ENCODE measurements around the gene PLS1. TPM values are rescaled to one million over a fixed set of nuclear protein-coding genes. Genes with fewer than 3 reads are reported as not detected.

The PLS1 gene
- total RNA-seq, 1 donor from 2014 or later: 22.5 TPM

DNA sequence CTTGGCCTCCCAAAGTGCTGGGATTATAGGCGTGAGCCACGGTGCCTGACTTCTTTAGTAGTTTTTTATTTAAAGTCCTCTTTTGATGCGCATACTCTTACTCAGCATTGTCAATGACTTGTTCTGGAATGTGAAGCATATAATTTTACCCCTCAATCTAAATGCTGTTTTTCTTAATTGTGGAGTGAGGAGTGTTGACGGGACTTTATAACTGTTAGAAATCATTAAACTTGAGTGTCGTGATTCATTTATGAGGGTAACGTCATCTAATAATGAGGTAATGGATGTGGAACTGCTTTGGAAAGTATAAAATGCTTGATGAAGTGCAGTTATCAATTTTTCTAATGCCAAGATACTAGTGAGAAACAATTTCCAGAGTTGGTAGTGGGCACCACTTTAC, 48.3 kb downstream of the PLS1 start:
- Mint-ChIP-seq H3K27ac (no peak overlapping the region), H3K4me3 (no peak overlapping the region)

DNA sequence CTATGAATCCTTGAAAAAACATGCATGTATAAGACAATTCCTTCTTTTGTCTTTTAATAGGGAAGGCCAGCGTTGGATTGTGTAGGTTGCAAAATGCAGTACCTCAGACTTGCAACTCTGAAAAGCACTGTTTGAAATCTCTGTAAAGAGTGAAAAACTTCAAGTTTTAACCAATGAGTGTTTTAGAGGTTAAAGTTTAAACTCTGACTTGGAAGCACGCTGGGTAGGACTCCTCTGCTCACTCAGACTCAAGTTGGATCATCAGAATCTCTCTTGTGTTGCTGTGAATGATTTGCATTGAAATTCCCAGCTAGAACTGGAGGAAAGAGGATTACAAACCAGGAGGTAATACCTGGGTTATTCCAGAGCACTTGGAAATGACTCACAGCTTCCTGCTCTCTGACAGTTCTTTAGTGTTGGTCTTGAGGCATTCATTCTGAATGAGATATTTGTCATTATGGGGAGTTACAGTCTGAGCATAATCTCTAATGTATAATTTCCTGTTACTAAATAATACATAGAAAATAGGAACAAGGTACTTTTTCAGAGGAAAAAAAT, 49.1 kb downstream of the PLS1 start:
- no peaks in the 10 kb centered on the region for H3K36me3 ChIP-seq
- H3K4me1 ChIP-seq: peaks cover 3% of the 10 kb centered on the region
- no peaks in the 10 kb centered on the region for H3K9me3 ChIP-seq (ENCODE audit: low read depth)
- TF ChIP-seq EZH2 (IDR thresholded peaks at IDR 0.05): no peak
- H3K79me2 ChIP-seq (ENCODE audit: low read depth): no peaks in the 10 kb centered on the region
- Mint-ChIP-seq H3K36me3 (no peaks in the 10 kb centered on the region), H3K4me3 (no peak overlapping the region), H3K27ac (no peak overlapping the region), H3K27me3 (ENCODE audit: insufficient read depth, low read depth) (no peaks in the 10 kb centered on the region), H3K4me1 (peaks cover 1% of the 10 kb centered on the region), H3K9me3 (no peaks in the 10 kb centered on the region)
- no peak for DNase-seq (ENCODE audit: low spot score)
- no peak overlapping the region for H3K4me2 ChIP-seq
- H3F3A ChIP-seq (ENCODE audit: low read depth): no peaks in the 10 kb centered on the region
- no peak overlapping the region for H3K9ac ChIP-seq
- H3K27ac ChIP-seq: no peak overlapping the region
- no peaks in the 10 kb centered on the region for H3K27me3 ChIP-seq
- no peak overlapping the region for H3K4me3 ChIP-seq
- no peaks in the 10 kb centered on the region for H4K20me1 ChIP-seq (ENCODE audit: low read depth)
- H2AFZ ChIP-seq (replicated peaks): no peak overlapping the region

More for the DNA sequence above, 48.3 kb downstream of the PLS1 start:
- Histone ChIP-seq H3K9me3 (ENCODE audit: low read depth) (no peaks in the 10 kb centered on the region), H3K4me2 (no peak overlapping the region), H4K20me1 (ENCODE audit: low read depth) (no peaks in the 10 kb centered on the region), H3K27me3 (no peaks in the 10 kb centered on the region), H3K79me2 (ENCODE audit: low read depth) (no peaks in the 10 kb centered on the region), H2AFZ (replicated peaks) (no peak overlapping the region), H3F3A (ENCODE audit: low read depth) (no peaks in the 10 kb centered on the region), H3K27ac (no peak overlapping the region), H3K4me1 (peaks cover 3% of the 10 kb centered on the region), H3K9ac (no peak overlapping the region), H3K4me3 (no peak overlapping the region), H3K36me3 (no peaks in the 10 kb centered on the region)
- Mint-ChIP-seq H3K9me3 (no peaks in the 10 kb centered on the region), H3K36me3 (no peaks in the 10 kb centered on the region), H3K27me3 (ENCODE audit: insufficient read depth, low read depth) (no peaks in the 10 kb centered on the region), H3K4me1 (no peaks in the 10 kb centered on the region)
- TF ChIP-seq EZH2phosphoT487 (IDR thresholded peaks at IDR 0.05): no peak
- TF ChIP-seq, protein P1, sequence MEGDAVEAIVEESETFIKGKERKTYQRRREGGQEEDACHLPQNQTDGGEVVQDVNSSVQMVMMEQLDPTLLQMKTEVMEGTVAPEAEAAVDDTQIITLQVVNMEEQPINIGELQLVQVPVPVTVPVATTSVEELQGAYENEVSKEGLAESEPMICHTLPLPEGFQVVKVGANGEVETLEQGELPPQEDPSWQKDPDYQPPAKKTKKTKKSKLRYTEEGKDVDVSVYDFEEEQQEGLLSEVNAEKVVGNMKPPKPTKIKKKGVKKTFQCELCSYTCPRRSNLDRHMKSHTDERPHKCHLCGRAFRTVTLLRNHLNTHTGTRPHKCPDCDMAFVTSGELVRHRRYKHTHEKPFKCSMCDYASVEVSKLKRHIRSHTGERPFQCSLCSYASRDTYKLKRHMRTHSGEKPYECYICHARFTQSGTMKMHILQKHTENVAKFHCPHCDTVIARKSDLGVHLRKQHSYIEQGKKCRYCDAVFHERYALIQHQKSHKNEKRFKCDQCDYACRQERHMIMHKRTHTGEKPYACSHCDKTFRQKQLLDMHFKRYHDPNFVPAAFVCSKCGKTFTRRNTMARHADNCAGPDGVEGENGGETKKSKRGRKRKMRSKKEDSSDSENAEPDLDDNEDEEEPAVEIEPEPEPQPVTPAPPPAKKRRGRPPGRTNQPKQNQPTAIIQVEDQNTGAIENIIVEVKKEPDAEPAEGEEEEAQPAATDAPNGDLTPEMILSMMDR (IDR thresholded peaks at IDR 0.05): no peak
- TF ChIP-seq EZH2 (IDR thresholded peaks at IDR 0.05): no peak
- DNase-seq (ENCODE audit: low spot score): no peak

DNA sequence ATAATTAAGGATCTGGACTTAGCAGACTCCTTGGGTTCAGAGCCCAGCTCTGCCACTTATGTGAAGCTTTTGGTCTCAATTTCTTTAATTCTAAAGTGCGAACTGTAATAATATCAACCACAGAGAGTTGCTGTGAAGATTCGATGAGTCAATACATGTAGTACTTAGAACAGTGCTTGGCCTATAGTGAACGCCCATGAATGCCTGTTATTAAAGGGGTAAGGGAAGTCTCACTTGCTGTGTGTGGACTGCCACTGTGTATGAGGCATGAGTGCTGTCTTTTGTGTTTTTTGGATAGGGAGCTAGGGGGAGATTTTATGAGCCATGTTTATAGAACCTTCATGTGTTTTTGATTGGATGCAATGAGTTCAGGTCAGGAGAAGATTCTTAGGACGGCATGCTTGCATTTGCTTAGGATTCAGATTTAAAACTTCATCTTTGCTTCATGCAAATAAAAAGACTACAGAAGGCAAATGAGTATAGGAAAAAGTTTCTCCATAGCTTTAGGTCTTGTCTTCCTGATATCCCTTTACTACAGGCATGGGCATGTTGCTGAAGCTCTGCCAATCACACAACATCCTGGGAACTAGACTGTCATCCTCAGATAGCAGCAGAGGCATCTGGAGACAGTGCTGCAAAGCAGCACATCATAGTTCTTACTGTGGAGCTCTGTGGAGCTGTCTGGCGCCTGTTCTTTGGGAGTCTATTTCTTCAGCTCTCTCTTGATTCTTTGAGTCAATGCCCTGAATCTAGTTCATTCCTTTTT, 50.0 kb downstream of the PLS1 start:
- H3K9me3 ChIP-seq (ENCODE audit: low read depth): no peaks in the 10 kb centered on the region
- no peaks in the 10 kb centered on the region for H3F3A ChIP-seq (ENCODE audit: low read depth)
- H3K36me3 ChIP-seq: no peaks in the 10 kb centered on the region
- H4K20me1 ChIP-seq (ENCODE audit: low read depth): no peaks in the 10 kb centered on the region
- no peak overlapping the region for H3K4me3 ChIP-seq
- H3K9me3 Mint-ChIP-seq: no peaks in the 10 kb centered on the region
- H3K36me3 Mint-ChIP-seq: no peaks in the 10 kb centered on the region
- H3K27me3 ChIP-seq: no peaks in the 10 kb centered on the region
- no peak overlapping the region for H3K4me2 ChIP-seq
- no peak for DNase-seq (ENCODE audit: low spot score)
- peaks cover 6% of the 10 kb centered on the region for H3K4me1 Mint-ChIP-seq
- H3K27ac ChIP-seq: no peak overlapping the region
- no peak for TF ChIP-seq EZH2phosphoT487 (IDR thresholded peaks at IDR 0.05)
- no peak for TF ChIP-seq EZH2 (IDR thresholded peaks at IDR 0.05)
- TF ChIP-seq, protein P1 (IDR thresholded peaks at IDR 0.05): no peak
- no peak overlapping the region for H3K27ac Mint-ChIP-seq
- peaks cover 3% of the 10 kb centered on the region for H3K4me1 ChIP-seq
- H3K79me2 ChIP-seq (ENCODE audit: low read depth): no peaks in the 10 kb centered on the region
- no peak overlapping the region for H3K9ac ChIP-seq
- H2AFZ ChIP-seq (replicated peaks): no peak overlapping the region
- no peak overlapping the region for H3K4me3 Mint-ChIP-seq
- no peaks in the 10 kb centered on the region for H3K27me3 Mint-ChIP-seq (ENCODE audit: insufficient read depth, low read depth)

DNA sequence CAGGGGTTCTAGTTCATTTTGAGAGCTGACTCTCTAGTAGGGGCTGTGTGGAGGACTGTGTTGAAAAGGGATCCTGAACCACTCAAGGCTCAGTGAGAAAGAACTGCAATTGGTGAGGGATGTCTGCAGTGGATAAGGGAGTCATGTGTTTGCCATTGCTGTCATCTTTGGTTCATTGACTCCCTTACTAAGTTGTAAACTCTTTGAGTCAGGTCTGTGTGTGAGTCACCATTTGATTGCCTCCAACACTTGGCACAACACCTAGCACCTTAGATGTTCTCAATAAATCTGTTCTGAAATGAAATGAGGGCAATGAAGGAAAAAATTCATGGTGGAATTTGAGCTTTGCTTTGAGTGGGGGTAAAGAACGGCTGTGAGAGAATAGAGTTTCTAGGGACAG, 51.7 kb downstream of the PLS1 start:
- DNase-seq (ENCODE audit: low spot score): no peak
- no peak overlapping the region for H3K9ac ChIP-seq
- no peaks in the 10 kb centered on the region for H4K20me1 ChIP-seq (ENCODE audit: low read depth)
- no peak overlapping the region for H3K4me3 Mint-ChIP-seq
- no peak overlapping the region for H2AFZ ChIP-seq (replicated peaks)
- H3K27ac Mint-ChIP-seq: no peak overlapping the region
- no peaks in the 10 kb centered on the region for H3K27me3 ChIP-seq
- no peaks in the 10 kb centered on the region for H3K79me2 ChIP-seq (ENCODE audit: low read depth)
- H3F3A ChIP-seq (ENCODE audit: low read depth): no peaks in the 10 kb centered on the region
- no peak overlapping the region for H3K27ac ChIP-seq
- H3K36me3 ChIP-seq: no peaks in the 10 kb centered on the region
- no peak overlapping the region for H3K4me3 ChIP-seq
- peaks cover 9% of the 10 kb centered on the region for H3K4me1 Mint-ChIP-seq
- H3K4me2 ChIP-seq: no peak overlapping the region
- H3K27me3 Mint-ChIP-seq (ENCODE audit: insufficient read depth, low read depth): no peaks in the 10 kb centered on the region
- H3K9me3 Mint-ChIP-seq: no peaks in the 10 kb centered on the region
- H3K9me3 ChIP-seq (ENCODE audit: low read depth): no peaks in the 10 kb centered on the region
- H3K4me1 ChIP-seq: peaks cover 7% of the 10 kb centered on the region
- TF ChIP-seq EZH2 (IDR thresholded peaks at IDR 0.05) (no peak), EZH2phosphoT487 (IDR thresholded peaks at IDR 0.05) (no peak)
- TF ChIP-seq, protein P1 (IDR thresholded peaks at IDR 0.05): no peak
- H3K36me3 Mint-ChIP-seq: no peaks in the 10 kb centered on the region

Measured in neural progenitor cell (in vitro differentiated cells).